ENCODE results near the gene TMEM208.

TMEM208 gene

DNA sequence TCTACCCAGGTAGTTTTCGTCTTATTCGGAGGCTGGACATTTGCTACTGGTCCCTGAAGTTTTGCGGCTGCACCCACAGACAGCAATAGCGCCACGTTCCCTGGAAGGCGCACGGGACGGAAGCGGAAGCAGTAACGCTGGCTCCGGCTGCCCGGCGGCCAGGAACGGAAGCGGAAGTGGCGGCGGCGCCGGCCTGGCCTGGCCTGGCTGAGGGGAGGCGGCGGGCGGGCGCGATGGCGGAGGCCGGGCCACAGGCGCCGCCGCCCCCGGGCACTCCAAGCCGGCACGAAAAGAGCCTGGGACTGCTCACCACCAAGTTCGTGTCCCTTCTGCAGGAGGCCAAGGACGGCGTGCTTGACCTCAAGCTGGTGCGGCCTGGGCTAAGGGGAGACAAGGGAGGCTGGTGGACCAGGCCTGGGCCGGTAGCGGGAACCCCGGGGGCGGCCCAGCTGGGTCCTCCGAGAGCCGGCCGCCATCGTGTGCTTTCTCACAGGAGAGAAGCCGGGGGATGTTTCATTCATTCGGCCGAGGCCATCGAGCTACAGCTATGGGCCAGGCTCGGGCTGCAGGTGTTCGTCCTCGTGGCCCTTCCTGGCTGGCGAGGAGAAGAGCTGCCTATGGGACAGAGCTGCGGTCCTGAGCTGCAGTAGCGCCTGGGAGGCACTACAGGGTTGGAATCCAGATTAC lies 34.8 kb upstream of the TMEM208 start, which contains the start of gene E2F4:
Gene E2F4 (plus strand): TSS at position 161 of the 687 bp plus-strand sequence. CDS start 73 bp downstream, at position 234.
- peak; percentile 88 for DNase-seq

DNA sequence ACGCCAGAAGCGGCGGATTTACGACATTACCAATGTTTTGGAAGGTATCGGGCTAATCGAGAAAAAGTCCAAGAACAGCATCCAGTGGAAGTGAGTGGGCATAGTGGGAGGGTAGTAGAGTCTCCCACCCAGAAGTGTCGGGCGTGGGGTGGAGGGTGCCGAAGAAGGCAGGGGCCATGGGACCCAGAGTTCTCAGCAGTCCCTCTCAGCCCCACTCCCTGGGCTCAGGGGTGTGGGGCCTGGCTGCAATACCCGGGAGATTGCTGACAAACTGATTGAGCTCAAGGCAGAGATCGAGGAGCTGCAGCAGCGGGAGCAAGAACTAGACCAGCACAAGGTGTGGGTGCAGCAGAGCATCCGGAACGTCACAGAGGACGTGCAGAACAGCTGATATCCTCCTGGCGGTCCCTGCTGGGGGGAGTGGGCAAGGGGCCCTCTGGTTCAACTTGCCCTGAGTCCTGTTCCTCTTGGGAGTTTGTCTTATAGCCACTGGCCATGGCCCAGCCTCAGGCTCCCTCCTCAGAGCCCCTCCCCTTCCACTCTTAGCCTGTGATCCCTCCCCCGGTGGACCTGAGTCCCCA lies 34.1 kb upstream of the TMEM208 start:
- DNase-seq = no peak

DNA sequence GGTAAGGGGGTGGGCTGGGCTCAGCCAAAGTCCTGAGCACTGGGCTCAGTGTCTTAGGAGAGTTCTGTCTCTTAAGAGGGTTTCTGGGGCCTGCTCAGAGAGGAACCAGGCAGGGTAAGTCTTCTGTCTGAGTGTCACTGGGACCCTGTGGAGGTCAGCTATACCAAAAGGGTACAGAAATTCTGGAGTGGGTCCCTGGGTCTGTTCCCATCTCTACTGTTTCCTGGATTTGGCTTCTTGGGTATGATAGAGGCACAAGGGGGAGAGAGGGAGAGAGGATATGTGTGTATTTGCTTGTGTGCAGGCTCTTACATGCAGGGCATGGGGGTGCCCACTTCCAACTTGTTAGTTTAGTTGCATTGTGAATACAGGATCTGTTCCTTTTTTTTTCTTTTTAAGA lies 33.4 kb upstream of the TMEM208 start:
- no peak for DNase-seq

DNA sequence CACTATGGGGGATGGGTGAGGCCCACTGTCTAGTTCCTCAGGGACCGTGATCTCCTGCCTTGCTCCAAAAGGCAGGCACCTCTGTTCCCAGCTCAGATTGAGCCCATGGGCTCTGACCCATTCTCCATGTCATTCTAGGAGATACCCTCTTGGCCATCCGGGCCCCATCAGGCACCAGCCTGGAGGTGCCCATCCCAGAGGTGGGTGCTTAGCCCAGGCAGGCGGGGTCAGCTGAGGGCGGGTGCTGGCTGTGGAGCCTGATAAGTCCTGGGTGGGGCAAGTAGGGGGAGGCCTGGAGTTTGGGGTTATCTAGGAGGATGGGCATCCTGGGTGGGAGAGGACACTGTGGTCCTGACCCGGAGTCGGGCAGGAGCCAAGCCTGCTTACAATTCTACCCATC lies 32.7 kb upstream of the TMEM208 start:
- no peak for DNase-seq

DNA sequence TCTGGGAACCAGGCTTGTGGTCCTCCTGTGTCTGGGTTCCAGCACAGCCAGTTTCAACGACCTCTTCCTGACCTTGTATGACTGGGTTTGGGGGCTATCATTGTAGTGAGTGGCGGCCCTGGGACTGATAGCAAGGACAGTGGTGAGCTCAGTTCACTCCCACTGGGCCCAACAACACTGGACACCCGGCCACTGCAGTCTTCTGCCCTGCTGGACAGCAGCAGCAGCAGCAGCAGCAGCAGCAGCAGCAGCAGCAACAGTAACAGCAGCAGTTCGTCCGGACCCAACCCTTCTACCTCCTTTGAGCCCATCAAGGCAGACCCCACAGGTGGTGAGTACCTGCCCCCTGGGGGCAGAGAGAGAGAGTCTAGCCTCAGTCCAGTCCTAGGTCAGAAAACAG lies 31.3 kb upstream of the TMEM208 start:
- DNase-seq = no peak

DNA sequence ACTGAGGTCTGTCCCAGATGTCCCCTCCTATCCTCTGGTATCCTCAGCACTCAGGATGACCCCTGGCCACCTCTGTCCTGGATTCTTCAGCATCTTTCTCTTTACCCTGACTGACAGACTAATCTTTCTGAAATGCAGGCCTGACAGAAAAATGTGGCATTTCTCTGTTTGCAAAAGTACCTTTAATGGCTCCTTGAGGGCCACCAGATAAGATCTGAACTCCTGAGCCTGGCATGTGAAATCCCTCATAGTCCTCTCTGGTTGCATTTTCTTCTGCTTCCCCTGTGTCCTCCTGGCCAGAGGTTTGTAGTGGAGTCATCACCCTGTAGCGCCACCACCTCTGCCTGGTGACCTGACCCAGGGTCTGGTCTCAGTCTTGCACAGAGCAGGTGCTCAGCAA lies 30.0 kb upstream of the TMEM208 start:
- DNase-seq = no peak

DNA sequence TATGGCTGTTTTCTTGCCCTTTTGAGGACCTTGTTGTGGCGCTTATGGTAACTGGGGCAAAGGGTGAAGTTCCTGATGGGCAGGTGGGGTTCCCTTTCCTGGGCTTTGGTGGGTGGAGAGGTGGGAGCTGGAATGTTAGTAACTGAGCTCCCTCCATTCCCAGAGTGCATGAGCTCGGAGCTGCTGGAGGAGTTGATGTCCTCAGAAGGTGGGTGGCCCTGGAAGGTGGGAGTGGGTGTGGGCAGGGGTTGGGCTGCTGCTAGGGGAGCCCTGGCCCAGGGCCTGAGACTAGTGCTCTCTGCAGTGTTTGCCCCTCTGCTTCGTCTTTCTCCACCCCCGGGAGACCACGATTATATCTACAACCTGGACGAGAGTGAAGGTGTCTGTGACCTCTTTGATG lies 29.2 kb upstream of the TMEM208 start:
- DNase-seq = no peak

DNA sequence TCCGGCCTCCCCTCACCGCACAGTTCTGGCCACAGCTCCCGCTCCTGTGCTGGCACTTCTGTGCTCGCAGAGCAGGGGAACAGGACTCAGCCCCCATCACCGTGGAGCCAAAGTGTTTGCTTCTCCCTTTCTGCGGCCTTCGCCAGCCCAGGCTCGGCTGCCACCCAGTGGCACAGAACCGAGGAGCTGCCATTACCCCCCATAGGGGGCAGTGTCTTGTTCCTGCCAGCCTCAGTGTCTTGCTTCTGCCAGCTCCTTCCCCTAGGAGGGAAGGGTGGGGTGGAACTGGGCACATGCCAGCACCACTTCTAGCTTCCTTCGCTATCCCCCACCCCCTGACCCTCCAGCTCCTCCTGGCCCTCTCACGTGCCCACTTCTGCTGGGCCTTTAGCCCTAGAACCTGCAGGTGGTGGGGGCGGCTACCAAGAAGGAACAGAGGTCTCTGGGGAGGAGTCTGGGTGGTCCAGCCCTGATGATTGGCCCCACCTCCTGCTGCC lies 28.6 kb upstream of the TMEM208 start:
- DNase-seq = no peak

DNA sequence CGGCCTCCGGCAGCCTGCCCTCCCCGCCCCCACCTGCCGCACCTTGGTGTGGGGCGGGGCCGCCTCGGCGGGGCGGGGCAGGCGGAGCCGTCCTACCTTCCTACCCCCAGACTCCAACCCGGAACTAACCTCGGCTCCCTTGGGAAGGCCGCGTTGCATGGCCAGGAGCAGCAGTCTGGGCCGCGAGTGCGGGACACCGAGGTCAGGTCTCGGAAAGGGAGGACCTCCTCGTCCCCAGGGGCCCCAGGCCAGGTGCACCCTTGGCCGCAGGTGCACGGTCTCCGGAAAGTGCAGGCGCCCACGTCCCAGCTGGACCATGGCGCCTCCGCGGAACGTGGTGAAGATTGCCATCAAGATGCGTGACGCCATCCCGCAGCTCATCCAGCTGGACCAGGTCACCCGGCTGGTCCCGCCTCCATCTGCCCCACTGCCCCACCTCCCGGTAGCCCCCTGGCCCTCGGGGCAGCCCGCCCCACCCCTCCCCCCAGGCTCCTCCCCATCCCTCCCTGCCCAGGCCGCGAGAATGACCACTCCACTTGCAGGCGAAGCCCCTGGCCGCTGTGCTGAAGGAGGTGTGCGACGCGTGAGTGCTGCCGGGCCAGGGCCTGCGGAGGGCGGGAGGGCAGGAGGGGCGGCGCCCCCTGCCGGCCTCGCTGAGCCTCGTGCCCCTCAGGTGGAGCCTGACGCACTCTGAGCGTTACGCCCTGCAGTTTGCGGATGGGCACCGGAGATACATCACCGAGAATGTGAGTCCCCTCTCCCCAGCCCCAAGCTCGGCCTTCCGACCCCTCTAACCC lies 27.7 kb upstream of the TMEM208 start, which contains the start of gene ELMO3:
Gene ELMO3 (plus strand): TSS at position 121 of the 797 bp plus-strand sequence. CDS start 196 bp downstream, at position 317.
- no peak for DNase-seq

DNA sequence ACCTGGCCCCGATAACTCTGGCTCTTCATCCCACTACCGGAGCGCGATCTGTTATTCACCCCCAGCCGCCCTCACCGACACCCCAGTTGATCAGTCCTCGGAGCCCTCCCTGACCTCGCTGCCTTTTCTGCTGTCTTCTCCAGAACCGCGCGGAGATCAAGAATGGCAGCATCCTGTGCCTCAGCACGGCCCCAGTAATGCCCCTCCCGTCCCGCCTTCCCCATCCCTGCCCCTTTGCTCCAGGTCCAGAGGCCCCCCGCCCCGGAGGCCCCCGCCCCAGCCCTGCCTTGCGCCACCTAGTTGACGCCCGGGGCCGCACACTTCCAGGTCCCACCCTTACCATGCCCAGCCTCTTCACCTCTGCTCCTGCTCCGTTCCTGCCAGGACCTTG lies 27.1 kb upstream of the TMEM208 start:
- no peak for DNase-seq

DNA sequence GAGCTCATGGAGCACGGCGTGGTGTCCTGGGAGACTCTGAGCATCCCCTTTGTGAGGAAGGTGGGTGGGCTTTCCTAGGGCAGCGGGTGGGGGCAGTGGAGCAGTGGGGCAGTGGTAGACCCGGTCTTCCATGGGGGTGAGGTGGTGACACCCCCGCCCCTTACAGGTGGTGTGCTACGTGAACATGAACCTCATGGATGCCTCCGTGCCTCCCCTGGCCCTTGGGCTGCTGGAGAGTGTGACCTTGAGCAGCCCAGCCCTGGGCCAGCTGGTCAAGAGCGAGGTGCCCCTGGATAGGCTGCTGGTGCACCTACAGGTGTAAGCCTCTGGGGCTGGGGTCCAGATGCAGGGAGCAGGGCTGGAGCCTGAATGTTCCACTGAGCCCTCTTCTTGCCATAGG lies 26.4 kb upstream of the TMEM208 start:
- no peak for DNase-seq

DNA sequence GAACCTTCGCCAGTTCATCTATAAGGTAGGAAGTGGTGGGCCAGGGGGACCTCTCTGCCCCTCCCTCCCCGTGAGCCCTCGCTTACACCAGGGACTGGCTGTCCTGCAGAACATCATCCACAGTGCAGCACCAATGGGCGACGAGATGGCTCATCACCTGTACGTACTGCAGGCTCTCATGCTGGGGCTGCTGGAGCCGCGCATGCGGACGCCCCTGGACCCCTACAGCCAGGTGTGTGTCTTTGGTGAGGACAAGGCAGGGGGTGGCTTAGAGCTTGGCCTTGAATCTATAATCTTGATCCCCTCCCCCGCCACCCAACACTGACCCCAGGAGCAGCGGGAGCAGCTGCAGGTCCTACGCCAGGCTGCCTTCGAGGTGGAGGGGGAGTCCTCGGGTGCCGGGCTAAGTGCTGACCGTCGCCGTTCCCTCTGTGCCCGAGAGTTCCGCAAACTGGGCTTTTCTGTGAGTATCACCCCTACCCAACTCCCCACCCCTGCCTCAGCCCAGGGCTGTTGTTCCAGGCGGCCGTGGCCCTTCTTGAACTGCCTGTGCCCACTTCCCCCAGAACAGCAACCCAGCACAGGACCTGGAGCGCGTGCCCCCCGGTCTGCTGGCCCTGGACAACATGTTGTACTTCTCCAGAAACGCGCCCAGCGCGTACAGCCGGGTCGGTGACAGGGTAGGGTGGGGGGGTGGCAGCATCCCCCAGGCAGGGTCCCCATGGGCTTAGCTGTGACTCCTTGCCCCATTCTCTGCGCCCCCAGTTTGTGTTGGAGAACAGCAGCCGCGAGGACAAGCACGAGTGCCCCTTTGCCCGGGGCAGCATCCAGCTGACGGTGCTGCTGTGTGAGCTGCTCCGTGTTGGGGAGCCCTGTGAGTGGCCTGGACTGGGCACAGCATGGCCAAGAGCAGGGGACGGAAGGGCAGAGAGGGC lies 25.3 kb upstream of the TMEM208 start:
- DNase-seq = no peak

DNA sequence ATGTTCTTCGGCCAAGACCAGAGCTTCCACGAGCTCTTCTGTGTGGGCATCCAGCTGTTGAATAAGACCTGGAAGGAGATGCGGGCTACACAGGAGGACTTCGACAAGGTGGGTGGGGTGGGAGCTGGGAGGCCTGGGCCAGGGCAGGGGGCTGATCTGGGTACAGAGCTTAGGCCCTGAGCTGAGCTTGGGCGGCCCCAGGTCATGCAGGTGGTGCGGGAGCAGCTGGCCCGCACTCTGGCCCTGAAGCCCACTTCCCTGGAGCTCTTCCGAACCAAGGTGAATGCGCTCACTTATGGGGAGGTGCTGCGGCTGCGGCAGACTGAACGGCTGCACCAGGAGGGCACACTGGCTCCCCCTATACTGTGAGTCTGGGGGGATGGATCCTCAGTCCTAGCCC lies 24.5 kb upstream of the TMEM208 start:
- DNase-seq = no peak

DNA sequence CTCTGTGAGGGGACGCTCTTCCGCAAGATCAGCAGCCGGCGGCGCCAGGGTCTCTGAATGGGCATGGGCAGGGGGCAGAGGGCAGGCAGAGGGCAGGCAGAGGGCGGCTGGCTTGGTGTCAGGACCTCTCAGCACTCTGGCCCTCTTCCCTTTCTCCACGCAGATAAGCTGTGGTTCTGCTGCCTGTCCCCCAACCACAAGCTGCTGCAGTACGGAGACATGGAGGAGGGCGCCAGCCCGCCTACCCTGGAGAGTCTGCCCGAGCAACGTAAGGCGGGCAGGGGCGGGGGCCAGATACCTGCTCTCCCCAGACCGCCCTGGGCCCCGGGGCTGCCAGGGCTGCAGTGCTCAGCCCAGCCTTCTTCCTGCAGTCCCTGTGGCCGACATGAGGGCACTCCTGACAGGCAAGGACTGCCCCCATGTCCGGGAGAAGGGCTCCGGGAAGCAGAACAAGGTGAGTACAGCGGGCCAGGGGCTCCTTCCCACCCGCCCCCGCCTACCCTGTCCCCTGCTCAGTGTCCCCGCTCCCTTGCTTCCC lies 23.9 kb upstream of the TMEM208 start:
- no peak for DNase-seq

DNA sequence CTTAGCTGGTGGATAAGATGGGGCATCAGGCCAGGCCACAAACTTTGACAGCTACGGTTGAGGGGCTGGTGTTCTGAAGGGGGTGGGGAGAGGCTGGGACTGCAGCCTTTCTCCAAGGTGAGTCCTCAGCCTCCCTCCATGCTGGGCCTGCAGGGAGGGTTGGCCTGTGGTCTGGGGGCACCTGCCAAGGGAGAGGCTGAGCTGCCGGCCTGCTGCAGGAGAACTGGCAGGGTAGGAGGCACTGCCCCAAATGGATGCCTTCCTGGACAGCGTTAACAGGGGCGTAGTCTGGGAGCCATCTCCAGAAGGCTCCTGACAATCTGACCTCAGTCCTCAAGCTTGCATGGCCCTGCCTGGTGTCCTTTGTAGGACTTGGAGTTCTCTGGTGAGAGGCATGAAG lies 22.9 kb upstream of the TMEM208 start:
- no peak for DNase-seq

DNA sequence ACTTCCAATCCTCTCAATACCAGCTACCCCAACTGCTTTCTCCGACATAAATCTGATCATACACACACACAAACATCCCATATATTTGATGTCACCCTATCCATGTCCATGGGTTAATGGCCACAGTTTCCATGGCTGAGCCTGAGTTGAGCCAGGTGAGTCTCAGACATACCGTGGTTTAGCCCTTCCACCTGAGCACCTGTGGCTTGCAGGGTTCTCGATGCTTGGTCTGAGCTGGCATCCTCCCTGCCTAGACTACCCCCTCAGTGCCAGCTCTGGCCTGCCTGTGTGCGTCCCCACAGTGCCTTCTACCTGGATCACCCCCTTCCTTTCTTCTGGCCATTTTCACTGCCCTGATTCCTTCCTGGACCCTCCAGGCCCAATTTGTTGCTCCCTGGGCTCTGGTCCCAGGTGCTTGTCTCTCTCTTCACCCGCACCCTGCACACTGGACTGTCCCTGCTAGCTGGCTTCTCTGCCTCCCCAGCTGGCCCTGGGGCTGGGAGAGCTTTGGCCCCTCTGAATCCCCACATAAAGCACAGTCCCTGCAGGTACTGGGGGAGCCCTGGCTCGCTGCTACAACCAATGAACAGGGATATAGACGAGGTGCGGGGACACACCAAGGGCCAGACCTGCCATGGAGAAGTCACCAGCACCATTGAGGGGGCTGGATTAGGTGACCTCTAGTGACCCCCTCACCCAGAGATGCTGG lies 20.6 kb upstream of the TMEM208 start:
- DNase-seq = no peak

DNA sequence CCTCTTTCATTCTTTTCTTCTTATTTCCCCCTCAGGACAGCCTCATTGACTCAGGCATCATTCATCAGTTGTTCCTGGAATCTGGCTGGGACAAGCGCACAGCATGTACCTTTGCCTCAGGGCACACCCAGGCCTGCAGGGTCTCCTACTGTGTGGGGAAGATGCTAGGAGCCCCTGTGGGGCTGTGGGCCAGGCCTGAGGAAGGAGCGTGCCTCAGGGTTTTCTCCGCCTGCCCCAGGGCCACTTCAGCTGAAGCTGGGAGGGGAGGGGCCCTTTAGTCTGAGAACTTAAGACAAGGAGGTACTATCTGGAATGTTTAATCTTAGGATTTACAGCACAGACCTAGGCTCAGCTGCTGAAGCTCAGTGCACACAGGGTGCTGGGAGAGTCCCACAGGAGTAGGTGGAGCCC lies 20.1 kb upstream of the TMEM208 start:
- no peak for DNase-seq

DNA sequence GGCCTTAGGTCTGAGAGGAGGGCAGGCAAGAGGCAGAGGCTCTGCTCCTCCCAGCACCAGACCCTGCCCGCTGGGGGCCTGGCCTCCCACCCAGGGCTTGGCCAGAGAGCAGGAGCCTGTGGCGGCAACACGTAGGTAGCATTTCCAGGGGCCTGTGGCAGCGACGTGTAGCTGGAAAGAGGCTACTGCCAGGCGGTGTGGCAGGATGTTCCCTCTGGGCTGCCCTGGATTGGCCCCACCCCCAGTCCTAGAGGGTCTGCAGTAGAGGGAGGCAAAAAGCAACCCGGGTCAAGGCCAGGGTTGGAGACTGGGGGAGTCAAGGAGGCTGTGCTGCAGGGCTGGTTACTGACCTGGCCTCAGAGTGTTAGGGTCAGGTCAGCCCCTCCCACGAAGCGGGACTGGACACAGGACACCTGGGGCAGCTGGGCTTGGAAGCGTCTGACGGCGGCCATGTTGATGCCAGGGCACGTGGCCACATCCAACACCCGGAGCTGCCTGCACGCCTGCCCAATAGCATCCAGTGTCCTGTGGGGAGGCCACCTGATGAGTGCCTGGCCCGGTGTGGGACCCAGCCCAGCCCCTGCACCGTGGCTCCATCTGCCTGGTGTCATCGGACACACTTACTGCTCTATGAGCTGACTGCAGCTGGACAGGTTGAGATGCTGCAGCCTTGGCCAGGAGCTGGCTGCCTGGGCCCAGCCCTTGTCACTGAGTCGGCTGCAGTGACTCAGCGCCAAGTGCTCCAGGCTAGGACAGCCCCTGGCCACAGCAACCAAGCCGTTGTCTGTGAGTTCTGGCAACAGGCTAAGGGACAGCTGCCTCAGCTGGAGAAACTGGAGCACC lies 19.5 kb upstream of the TMEM208 start:
- no peak for DNase-seq

DNA sequence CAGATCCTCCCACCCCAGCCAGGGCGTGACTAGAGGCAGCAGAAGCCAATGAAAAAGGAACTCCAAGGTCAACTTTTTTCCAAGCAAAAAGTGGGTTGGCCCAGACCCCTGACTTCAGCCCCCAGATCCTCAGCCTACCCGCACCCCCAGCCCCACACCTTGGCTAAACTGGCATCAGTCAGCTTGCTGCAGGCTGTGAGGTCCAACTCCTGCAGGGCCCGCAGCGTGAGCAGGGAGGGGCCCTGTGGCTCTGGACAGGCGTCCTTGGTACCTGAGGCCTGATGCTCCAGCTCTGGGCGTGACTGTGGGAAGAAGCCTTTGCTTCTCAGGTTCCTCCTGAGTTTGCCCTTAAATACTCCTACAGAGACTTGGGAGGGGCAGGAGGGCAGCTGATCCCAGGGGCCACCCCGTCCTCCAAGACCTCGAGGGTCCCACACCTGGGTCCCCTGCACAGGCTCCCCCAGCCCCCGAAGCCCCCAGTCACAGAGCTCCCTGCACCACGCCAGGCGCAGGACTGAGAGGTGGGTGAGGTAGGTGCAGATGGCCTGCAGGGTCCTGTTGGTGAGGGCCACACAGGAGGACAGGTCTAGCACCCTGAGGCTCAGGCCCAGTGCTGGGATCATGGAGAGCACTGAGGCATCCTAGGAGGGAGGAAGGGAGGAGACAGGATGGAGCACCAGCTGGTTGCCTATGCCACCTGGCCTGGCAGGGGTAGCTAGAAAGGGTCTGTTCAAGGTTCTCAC lies 18.6 kb upstream of the TMEM208 start:
- DNase-seq = no peak

DNA sequence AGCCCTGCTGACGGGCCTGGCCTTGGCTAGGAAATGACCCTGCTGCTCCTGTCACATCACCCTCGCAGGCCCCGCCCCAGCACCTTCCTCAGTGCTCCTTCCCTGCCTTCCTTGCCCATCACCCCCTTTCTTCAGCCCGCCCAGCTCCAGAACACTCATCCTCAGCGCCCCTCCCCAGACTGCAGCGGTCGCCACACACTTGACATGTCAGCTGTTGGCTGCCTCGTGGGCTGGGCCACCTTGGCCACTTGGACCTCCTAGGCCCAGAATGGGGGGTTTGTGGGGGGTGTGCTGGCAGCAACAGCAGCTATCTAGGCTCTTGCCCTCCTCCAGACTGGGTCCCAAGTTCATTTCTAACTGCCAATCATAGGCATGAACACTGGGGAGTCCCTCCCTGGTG lies 17.4 kb upstream of the TMEM208 start:
- no peak for DNase-seq
